ENCODE measurements around the gene GTF2F1. TPM values are rescaled to one million over a fixed set of nuclear protein-coding genes. Genes with fewer than 3 reads are reported as not detected.

Gene GTF2F1, protein sequence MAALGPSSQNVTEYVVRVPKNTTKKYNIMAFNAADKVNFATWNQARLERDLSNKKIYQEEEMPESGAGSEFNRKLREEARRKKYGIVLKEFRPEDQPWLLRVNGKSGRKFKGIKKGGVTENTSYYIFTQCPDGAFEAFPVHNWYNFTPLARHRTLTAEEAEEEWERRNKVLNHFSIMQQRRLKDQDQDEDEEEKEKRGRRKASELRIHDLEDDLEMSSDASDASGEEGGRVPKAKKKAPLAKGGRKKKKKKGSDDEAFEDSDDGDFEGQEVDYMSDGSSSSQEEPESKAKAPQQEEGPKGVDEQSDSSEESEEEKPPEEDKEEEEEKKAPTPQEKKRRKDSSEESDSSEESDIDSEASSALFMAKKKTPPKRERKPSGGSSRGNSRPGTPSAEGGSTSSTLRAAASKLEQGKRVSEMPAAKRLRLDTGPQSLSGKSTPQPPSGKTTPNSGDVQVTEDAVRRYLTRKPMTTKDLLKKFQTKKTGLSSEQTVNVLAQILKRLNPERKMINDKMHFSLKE
- 10 to 100 TPM; 46.7 to 51.0 (median 48.5) TPM for total RNA-seq

GRCh38 chr19:6393074-6393982, at the start of gene GTF2F1:
TSS of gene GTF2F1 (minus strand) at chr19:6393164. CDS start at chr19:6392995, 169 bp downstream.
- Histone ChIP-seq H3K9me3 (no peaks in the 10 kb centered on the region), H3K27ac (peak within 1 kb of the TSS; percentile 97 to 99), H3K4me1 (peaks cover 0 to 8% of the 10 kb centered on the region in 2 donors), H3K4me3 (peak within 1 kb of the TSS; percentile 81 to 86 (median 83)), H3K36me3 (no peaks in the 10 kb centered on the region), H3K27me3 (no peaks in the 10 kb centered on the region)
- peak; percentile 87 to 89 for DNase-seq (ENCODE audit: low spot score in 2 of 2)
- intact Hi-C loops (cut with DNase I; ENCODE audit: low total_unique reads) = no loop called here
- TF ChIP-seq CTCF (IDR thresholded peaks at IDR 0.05) = no peak
- TF ChIP-seq POLR2AphosphoS5 (IDR thresholded peaks at IDR 0.05) = peak; percentile 32 to 77 (median 56)
- peak; percentile 21 for TF ChIP-seq POLR2A (IDR thresholded peaks at IDR 0.05)

DNA sequence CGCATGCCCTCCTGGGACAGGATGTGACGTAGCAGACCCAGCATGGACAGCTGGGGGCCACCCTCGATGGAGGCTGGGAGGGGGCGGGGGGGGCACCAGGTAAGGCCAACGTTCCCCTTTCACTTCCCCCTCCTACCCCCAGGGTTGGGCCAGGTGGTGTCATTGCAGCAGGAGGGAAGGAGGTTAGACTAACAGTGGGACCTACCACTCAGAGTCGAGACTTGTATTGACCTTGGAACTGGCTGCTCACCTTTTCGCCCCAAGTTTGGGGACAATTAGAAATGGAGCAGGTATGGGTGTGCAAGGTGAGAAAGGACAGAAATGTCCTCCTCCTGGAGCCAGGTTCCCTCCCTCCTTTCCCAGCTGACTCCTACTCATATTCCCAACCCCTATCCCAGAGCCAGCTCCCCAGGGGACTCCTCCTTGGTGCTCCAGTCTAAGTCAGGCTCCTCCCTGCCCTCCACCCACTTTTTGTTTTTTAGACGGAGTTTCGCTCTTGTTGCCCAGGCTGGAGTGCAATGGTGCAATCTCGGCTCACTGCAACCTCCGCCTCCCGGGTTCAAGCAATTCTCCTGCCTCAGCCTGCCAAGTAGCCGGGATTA, 49.2 kb upstream of the GTF2F1 start:
- H3K9me3 ChIP-seq = no peaks in the 10 kb centered on the region
- intact Hi-C loops (cut with DNase I; ENCODE audit: low total_unique reads) = no loop called here
- H3K4me3 ChIP-seq = no peak overlapping the region
- no peak for TF ChIP-seq CTCF (IDR thresholded peaks at IDR 0.05)
- no peak for TF ChIP-seq POLR2A (IDR thresholded peaks at IDR 0.05)
- TF ChIP-seq POLR2AphosphoS5 (IDR thresholded peaks at IDR 0.05) = no peak
- no peaks in the 10 kb centered on the region for H3K27me3 ChIP-seq
- no peak overlapping the region for H3K27ac ChIP-seq
- DNase-seq (ENCODE audit: low spot score in 2 of 2) = no peak
- no peaks in the 10 kb centered on the region for H3K4me1 ChIP-seq
- H3K36me3 ChIP-seq = no peaks in the 10 kb centered on the region

GRCh38 chr19:6440905-6441304, 47.9 kb upstream of the GTF2F1 start:
- intact Hi-C loops (cut with DNase I; ENCODE audit: low total_unique reads) = no loop called here
- H3K9me3 ChIP-seq = no peaks in the 10 kb centered on the region
- no peaks in the 10 kb centered on the region for H3K36me3 ChIP-seq
- no peak overlapping the region for H3K4me3 ChIP-seq
- no peak for DNase-seq (ENCODE audit: low spot score in 2 of 2)
- H3K4me1 ChIP-seq = no peaks in the 10 kb centered on the region
- no peaks in the 10 kb centered on the region for H3K27me3 ChIP-seq
- TF ChIP-seq POLR2A (IDR thresholded peaks at IDR 0.05) = no peak
- no peak for TF ChIP-seq CTCF (IDR thresholded peaks at IDR 0.05)
- TF ChIP-seq POLR2AphosphoS5 (IDR thresholded peaks at IDR 0.05) = no peak
- no peak overlapping the region for H3K27ac ChIP-seq

GRCh38 chr19:6439743-6440142, 46.8 kb upstream of the GTF2F1 start:
- Histone ChIP-seq H3K9me3 (no peaks in the 10 kb centered on the region), H3K27me3 (no peaks in the 10 kb centered on the region), H3K36me3 (no peaks in the 10 kb centered on the region), H3K27ac (no peak overlapping the region), H3K4me1 (no peaks in the 10 kb centered on the region), H3K4me3 (no peak overlapping the region)
- DNase-seq (ENCODE audit: low spot score in 2 of 2) = no peak
- TF ChIP-seq CTCF (IDR thresholded peaks at IDR 0.05) (no peak), POLR2A (IDR thresholded peaks at IDR 0.05) (no peak), POLR2AphosphoS5 (IDR thresholded peaks at IDR 0.05) (no peak)
- intact Hi-C loops (cut with DNase I; ENCODE audit: low total_unique reads) = no loop called here

Measured in breast epithelium (tissue), 4 donors.